ENCODE data around the gene TLE4. TPM values are rescaled to one million over a fixed set of nuclear protein-coding genes. Genes with fewer than 3 reads are reported as not detected.

Gene TLE4
- total RNA-seq, 2 experiments from 2014 or later: 11.8 to 15.5 TPM

DNA sequence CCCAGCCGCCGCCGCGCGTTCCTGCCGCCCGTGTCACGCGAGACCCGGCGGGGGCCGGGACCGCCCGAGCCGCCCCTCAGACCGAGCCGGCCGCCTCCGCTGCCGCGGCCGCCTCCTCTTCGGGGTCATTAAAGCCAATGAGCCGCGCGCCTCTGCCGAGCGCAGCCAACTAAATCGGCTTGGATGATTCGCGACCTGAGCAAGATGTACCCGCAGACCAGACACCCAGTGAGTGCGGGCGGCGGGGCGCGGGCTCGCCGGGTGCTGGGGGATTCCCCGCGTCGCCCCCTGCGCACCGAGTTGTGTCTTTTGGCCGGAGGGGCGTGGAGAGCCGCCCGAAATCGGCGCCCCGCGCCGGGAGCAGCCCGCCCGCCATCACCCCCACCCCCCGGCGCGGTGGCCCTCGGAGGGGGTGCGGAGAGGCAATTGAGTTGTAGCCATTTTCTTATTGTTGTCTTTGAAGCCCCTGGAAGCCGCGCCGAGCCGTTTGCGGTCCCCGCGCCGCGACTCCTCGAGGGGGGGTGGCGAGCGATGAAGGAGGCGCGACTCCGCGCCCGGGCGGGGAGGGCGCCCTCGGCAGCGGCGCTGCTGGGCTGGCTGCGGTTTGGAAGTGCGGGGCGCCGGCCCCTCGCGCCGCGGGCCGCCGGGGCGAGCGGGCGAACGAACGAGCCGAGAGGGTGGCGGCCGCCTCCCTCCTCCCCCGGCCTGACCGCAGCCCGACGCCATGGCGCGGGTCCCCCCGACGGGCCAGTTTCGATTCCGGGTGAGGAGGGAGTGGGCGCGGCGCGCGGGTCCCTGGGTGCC, 1.0 kb downstream of the TLE4 start:
- Mint-ChIP-seq H3K4me3 (no peak overlapping the region), H3K9me3 (ENCODE audit: low read depth) (no peaks in the 10 kb centered on the region), H3K27ac (peak overlapping the region; percentile 58), H3K27me3 (peaks cover 7% of the 10 kb centered on the region), H3K4me1 (peaks cover 43% of the 10 kb centered on the region), H3K36me3 (ENCODE audit: low read depth) (peaks cover 14% of the 10 kb centered on the region)
- intact Hi-C loops (cut with DNase I, micrococcal nuclease): loop anchor here (1.0 to 10.0 kb wide), 9 partner anchors 8 to 1538 kb away; partner anchors contain the start of genes CEP78 (in 1 of the 2), GNAQ (in 1 of the 2) and PSAT1 (in 1 of the 2)
- POLR2A ChIA-PET: interaction anchor here (0.6 to 1.3 kb wide), 9 partner anchors 9 to 829 kb away, joined by 3 to 14 read pairs (median 5); no protein-coding TSS in a partner anchor
- ATAC-seq: no peak
- DNase-seq: peak; percentile 65
- CTCF ChIA-PET: no interaction called here

DNA sequence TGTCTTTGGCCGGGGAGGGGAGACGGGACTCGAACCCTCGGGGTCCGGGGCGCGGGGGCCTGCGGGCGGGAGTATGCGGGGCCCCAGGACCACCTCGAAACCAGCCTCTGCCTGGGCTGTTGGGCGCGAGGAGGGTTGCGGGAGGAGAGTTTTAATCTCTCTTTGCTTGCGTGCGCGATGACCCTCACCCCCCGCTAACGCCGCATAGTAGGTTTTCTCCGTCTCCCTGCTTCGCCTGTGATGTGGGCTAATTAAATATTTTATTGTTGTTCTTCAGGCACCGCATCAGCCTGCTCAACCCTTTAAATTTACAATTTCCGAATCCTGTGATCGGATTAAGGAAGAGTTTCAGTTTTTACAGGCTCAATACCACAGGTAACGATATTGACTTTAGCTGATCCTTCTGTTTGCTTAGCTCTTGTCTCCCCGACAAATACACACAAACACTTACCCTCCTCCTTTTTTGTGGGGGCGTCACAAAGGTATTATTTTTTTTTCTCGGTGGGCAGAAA, 1.7 kb downstream of the TLE4 start:
- Mint-ChIP-seq H3K9me3 (ENCODE audit: low read depth) (no peaks in the 10 kb centered on the region), H3K4me3 (no peak overlapping the region), H3K27me3 (peaks cover 7% of the 10 kb centered on the region), H3K27ac (peak overlapping the region; percentile 92), H3K36me3 (ENCODE audit: low read depth) (peaks cover 14% of the 10 kb centered on the region), H3K4me1 (peaks cover 49% of the 10 kb centered on the region)
- ChIA-PET CTCF (interaction anchor here (1.1 kb wide), 1 partner anchor 9 kb away, joined by 3 read pairs; no protein-coding TSS in a partner anchor), POLR2A (interaction anchor here (0.6 to 1.0 kb wide), 3 partner anchors 10 to 51 kb away, joined by 3 to 5 read pairs (median 5); no protein-coding TSS in a partner anchor)
- DNase-seq (no peak), ATAC-seq (no peak)
- intact Hi-C loops (cut with DNase I, micrococcal nuclease): loop anchor here (1.0 to 10.0 kb wide), 9 partner anchors 8 to 1539 kb away; partner anchors contain the start of genes CEP78 (in 1 of the 2), GNAQ (in 1 of the 2) and PSAT1 (in 1 of the 2)

DNA sequence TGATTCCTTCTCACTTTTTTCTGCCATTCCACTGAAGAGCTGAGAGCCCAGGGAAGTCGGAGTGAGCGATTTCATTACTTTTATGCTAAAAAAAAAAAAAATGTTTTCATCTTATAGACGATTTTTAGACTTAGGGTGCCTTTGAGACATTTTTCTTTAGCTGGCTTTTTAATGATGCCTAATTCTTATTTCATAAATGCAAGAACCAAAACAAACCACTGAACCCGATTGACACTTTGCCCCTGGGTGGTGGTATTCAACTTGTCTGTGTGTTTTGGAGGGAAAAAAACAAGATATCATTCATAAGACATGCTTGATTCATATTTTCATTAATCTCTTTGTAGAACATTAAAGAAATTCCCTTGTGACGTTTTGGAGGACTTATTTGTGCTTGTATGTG, 2.4 kb downstream of the TLE4 start:
- ATAC-seq: no peak
- no peak for DNase-seq
- H3K36me3 Mint-ChIP-seq (ENCODE audit: low read depth): peaks cover 16% of the 10 kb centered on the region
- H3K27ac Mint-ChIP-seq: peak overlapping the region; percentile 92
- H3K27me3 Mint-ChIP-seq: peaks cover 4% of the 10 kb centered on the region
- H3K9me3 Mint-ChIP-seq (ENCODE audit: low read depth): no peaks in the 10 kb centered on the region
- ChIA-PET POLR2A (interaction anchor here (1.0 kb wide), 1 partner anchor 50 kb away, joined by 5 read pairs; no protein-coding TSS in a partner anchor), CTCF (interaction anchor here (1.1 kb wide), 1 partner anchor 9 kb away, joined by 3 read pairs; no protein-coding TSS in a partner anchor)
- peaks cover 56% of the 10 kb centered on the region for H3K4me1 Mint-ChIP-seq
- intact Hi-C loops (cut with DNase I, micrococcal nuclease): loop anchor here (5.0 to 10.0 kb wide), 7 partner anchors 102 to 1539 kb away; partner anchors contain the start of genes CEP78 (in 1 of the 2), GNAQ (in 1 of the 2) and PSAT1 (in 1 of the 2)
- H3K4me3 Mint-ChIP-seq: no peak overlapping the region

DNA sequence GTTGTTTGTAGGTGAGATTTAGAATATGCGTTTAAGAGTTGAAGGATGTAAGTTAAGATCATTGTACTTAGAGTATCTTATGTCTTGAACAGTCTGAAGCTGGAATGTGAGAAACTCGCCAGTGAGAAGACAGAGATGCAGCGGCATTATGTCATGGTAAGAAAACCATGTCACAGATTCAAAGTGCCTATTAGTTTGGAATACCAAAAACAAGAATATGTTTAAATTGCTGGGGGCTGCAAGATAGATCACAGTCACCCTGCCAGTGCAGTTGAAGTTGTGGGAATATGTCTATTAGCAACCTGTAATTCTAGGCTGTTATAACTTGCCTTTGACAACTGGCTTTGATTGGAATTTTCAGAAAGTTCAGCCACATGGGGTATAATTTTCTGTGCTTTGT, 3.0 kb downstream of the TLE4 start:
- Mint-ChIP-seq H3K27ac (no peak overlapping the region), H3K4me3 (no peak overlapping the region), H3K9me3 (ENCODE audit: low read depth) (no peaks in the 10 kb centered on the region), H3K4me1 (peaks cover 61% of the 10 kb centered on the region), H3K27me3 (peaks cover 4% of the 10 kb centered on the region), H3K36me3 (ENCODE audit: low read depth) (peaks cover 17% of the 10 kb centered on the region)
- DNase-seq (no peak), ATAC-seq (no peak)
- CTCF ChIA-PET: no interaction called here
- intact Hi-C loops (cut with DNase I, micrococcal nuclease): loop anchor here (5.0 to 10.0 kb wide), 7 partner anchors 102 to 1540 kb away; partner anchors contain the start of genes CEP78 (in 1 of the 2), GNAQ (in 1 of the 2) and PSAT1 (in 1 of the 2)
- POLR2A ChIA-PET: no interaction called here

DNA sequence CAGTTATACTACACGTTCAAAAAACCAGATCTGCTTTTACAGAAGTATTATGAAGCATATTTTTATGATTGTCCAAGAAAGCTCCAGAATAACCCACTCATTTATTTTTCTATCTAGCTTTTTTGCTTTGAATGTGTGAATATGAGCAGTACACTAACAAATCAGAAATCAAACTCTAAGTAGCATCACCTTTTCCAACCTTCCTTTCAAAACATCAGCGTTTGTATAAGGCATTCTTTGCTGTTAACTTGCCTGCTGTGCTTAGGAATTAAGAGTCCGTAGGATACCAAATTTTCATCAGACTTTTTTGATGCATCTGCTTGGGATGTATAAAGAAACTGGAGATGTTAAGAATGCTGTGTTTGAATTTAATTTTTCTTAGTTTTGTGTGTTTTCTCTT, 3.8 kb downstream of the TLE4 start:
- intact Hi-C loops (cut with DNase I, micrococcal nuclease): loop anchor here (10.0 kb wide), 3 partner anchors 109 to 1541 kb away; partner anchors contain the start of gene GNAQ (in 1 of the 2)
- Mint-ChIP-seq H3K27me3 (no peaks in the 10 kb centered on the region), H3K9me3 (ENCODE audit: low read depth) (no peaks in the 10 kb centered on the region), H3K27ac (no peak overlapping the region), H3K4me3 (no peak overlapping the region), H3K4me1 (peaks cover 60% of the 10 kb centered on the region), H3K36me3 (ENCODE audit: low read depth) (peaks cover 22% of the 10 kb centered on the region)
- DNase-seq (no peak), ATAC-seq (no peak)
- ChIA-PET CTCF (no interaction called here), POLR2A (no interaction called here)

DNA sequence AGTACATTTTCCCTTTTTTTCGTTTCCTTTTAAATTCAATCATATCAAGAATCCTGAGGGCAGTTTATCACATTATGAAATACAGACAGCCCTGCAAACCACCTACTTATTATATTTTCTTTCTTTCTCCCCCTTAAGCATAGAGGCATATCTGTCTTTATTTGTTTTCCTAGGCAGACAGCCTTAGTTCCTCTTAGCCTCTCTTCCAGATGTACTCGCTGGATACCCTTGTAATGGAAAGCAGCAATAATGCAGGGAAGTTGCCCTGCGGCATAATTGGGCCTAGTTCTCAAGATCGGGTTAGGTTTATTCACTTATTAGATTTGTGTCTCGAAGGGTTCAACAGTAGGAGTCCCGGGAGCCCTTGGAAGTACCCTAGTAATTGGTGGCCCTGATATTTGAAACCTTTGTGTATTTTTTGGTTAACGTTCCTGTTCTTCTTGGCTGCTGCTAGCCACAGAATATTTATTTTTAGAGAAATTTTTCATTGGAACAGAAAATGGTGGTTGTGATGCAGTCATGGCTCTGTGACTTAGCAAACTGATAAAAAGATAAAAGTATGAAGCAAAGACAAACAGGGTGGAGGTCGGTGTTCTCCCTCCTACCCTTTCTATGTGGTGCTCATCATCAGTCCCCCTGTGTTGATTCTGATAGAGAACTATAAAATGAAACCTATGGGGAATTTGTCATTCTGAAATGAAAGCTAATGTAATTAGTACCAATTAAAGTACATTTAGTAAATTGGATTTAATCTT, 6.4 kb downstream of the TLE4 start:
- DNase-seq (no peak), ATAC-seq (no peak)
- intact Hi-C loops (cut with DNase I, micrococcal nuclease): loop anchor here (10.0 kb wide), 3 partner anchors 107 to 1543 kb away; partner anchors contain the start of gene GNAQ (in 1 of the 2)
- ChIA-PET CTCF (interaction anchor here (0.6 to 1.3 kb wide), 3 partner anchors 17 to 448 kb away, joined by 3 to 4 read pairs (median 3); no protein-coding TSS in a partner anchor), POLR2A (no interaction called here)
- Mint-ChIP-seq H3K4me3 (no peak overlapping the region), H3K4me1 (peaks cover 86% of the 10 kb centered on the region), H3K36me3 (ENCODE audit: low read depth) (peaks cover 24% of the 10 kb centered on the region), H3K9me3 (ENCODE audit: low read depth) (no peaks in the 10 kb centered on the region), H3K27me3 (no peaks in the 10 kb centered on the region), H3K27ac (no peak overlapping the region)

DNA sequence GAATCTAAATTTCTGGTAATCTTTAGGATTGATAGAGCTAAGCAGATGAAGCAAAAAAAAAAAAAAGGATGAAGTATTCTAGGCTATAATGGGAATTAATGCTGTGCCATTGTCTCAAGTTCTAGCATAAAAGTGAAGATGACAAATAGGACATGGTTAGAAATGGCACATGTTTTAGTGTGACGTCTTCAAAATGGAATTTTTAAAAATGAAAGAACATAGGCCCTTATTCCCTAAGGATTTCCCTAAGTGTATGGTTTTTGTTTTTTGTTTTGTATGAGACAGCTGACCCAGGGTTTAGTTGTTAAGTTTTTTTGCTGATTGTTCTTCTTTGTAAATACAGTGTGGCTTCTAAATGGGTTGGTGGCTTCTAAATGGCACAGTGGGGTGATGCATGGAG, 7.1 kb downstream of the TLE4 start:
- no peaks in the 10 kb centered on the region for H3K9me3 Mint-ChIP-seq (ENCODE audit: low read depth)
- H3K27me3 Mint-ChIP-seq: no peaks in the 10 kb centered on the region
- peaks cover 90% of the 10 kb centered on the region for H3K4me1 Mint-ChIP-seq
- no peak overlapping the region for H3K4me3 Mint-ChIP-seq
- intact Hi-C loops (cut with DNase I, micrococcal nuclease): loop anchor here (10.0 kb wide), 3 partner anchors 106 to 1544 kb away; partner anchors contain the start of gene GNAQ (in 1 of the 2)
- ATAC-seq: no peak
- H3K36me3 Mint-ChIP-seq (ENCODE audit: low read depth): peaks cover 19% of the 10 kb centered on the region
- no peak overlapping the region for H3K27ac Mint-ChIP-seq
- ChIA-PET POLR2A (no interaction called here), CTCF (interaction anchor here (1.3 kb wide), 1 partner anchor 16 kb away, joined by 3 read pairs; no protein-coding TSS in a partner anchor)
- no peak for DNase-seq

DNA sequence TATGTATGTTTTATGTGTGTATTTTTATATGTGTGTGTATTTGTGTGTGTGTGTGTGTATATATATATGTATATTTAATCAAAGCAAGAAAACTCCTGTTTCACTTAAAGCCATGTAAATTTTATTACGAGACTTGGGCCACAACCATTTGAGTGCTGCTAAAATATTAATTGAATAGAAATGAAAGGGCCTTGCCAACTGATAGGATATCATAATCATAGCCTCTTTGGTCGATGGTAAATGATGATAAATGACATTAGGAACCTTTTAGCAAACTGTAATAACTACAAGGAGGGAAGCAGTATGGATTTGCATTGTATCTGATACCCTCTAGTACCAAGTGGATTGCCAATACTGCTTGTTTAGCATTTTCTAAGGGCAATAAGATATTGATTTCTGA, 7.9 kb downstream of the TLE4 start:
- H3K36me3 Mint-ChIP-seq (ENCODE audit: low read depth): peaks cover 17% of the 10 kb centered on the region
- H3K27ac Mint-ChIP-seq: no peak overlapping the region
- ChIA-PET POLR2A (interaction anchor here (0.6 kb wide), 1 partner anchor 18 kb away, joined by 4 read pairs; no protein-coding TSS in a partner anchor), CTCF (interaction anchor here (0.6 to 0.7 kb wide), 2 partner anchors 36 to 37 kb away, joined by 3 read pairs; no protein-coding TSS in a partner anchor)
- no peaks in the 10 kb centered on the region for H3K9me3 Mint-ChIP-seq (ENCODE audit: low read depth)
- H3K4me3 Mint-ChIP-seq: no peak overlapping the region
- intact Hi-C loops (cut with DNase I, micrococcal nuclease): loop anchor here (5.0 to 10.0 kb wide), 4 partner anchors 105 to 1545 kb away; partner anchors contain the start of gene GNAQ (in 1 of the 2)
- H3K4me1 Mint-ChIP-seq: peaks cover 90% of the 10 kb centered on the region
- no peak for DNase-seq
- no peak for ATAC-seq
- no peaks in the 10 kb centered on the region for H3K27me3 Mint-ChIP-seq

DNA sequence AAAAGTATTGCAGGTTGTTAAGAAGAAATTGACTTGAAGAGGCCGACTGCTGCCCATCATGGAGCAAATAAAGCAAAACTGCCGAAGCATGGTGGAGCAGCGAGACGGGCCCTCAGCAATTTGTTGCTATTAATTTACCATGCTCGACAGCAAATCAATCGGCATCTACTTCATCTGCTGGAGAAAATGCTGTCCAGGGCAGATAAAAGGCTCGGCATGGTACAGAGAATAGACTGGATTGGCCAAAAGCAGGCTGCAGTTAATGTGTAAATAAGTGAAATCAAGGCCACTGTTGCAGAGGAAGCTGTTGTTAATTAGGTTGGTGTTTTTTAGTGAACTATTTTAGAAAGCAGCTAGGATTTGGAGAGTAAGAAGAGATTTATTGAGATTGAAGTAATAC, 8.3 kb downstream of the TLE4 start:
- peaks cover 16% of the 10 kb centered on the region for H3K36me3 Mint-ChIP-seq (ENCODE audit: low read depth)
- intact Hi-C loops (cut with DNase I, micrococcal nuclease): loop anchor here in 1 of 2 experiments (5.0 kb wide), 1 partner anchor 117 kb away; no protein-coding TSS in a partner anchor
- CTCF ChIA-PET: interaction anchor here (0.6 to 0.7 kb wide), 2 partner anchors 36 kb away, joined by 3 read pairs; no protein-coding TSS in a partner anchor
- POLR2A ChIA-PET: interaction anchor here (0.6 kb wide), 1 partner anchor 19 kb away, joined by 4 read pairs; no protein-coding TSS in a partner anchor
- DNase-seq (no peak), ATAC-seq (no peak)
- H3K4me1 Mint-ChIP-seq: peaks cover 90% of the 10 kb centered on the region
- H3K4me3 Mint-ChIP-seq: no peak overlapping the region
- H3K9me3 Mint-ChIP-seq (ENCODE audit: low read depth): no peaks in the 10 kb centered on the region
- no peaks in the 10 kb centered on the region for H3K27me3 Mint-ChIP-seq
- no peak overlapping the region for H3K27ac Mint-ChIP-seq

DNA sequence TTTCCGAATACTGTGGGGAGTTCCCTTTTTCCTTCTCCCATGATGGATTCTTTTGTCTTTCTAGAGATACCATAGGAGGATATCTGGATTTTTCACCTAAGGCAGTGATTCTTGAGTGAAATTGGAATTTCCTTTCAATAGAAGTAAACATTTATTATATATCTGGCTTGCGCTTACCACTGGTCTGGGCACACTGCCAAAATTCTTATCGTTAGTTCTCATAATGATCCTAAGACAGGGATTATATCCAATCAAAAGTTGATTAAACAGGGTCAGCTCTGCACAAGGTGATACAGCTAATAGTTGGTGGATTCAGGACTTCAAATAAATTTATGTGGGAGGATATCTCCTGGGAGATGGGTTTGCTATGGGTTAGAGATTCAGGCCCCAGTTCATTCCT, 9.6 kb downstream of the TLE4 start:
- CTCF ChIA-PET: no interaction called here
- ATAC-seq (no peak), DNase-seq (no peak)
- Mint-ChIP-seq H3K36me3 (ENCODE audit: low read depth) (peaks cover 13% of the 10 kb centered on the region), H3K4me1 (peaks cover 84% of the 10 kb centered on the region), H3K4me3 (peak overlapping the region; percentile 60), H3K27ac (peak overlapping the region; percentile 70), H3K9me3 (ENCODE audit: low read depth) (no peaks in the 10 kb centered on the region), H3K27me3 (no peaks in the 10 kb centered on the region)
- POLR2A ChIA-PET: interaction anchor here (1.5 kb wide), 1 partner anchor 10 kb away, joined by 14 read pairs; the partner anchor contains the start of gene TLE4
- intact Hi-C loops (cut with DNase I, micrococcal nuclease): loop anchor here in 1 of 2 experiments (1.0 to 5.0 kb wide), 2 partner anchors 8 to 116 kb away; no protein-coding TSS in a partner anchor

Measured in activated CD4-positive, alpha-beta T cell treated with anti-CD3 and anti-CD28 coated beads for 36 hours (primary cell).